Retinal pigment epithelial cell (primary cell): ENCODE measurements around the gene ADORA2A.

Experiments used
- DNase-seq: peaks from one replicate; pipeline ENCODE4 v3.0.0-alpha.2; 2010; ENCODE audit warnings: low read depth
- H3K4me3 ChIP-seq: 2 replicates; pipeline ENCODE4 v1.5.1; 2011; ENCODE audit warnings: mild to moderate bottlenecking, low read length, control low read depth, moderate library complexity
- CTCF ChIP-seq: conservative IDR thresholded peaks from 2 replicates; pipeline ENCODE4 v1.5.1; 2011; ENCODE audit warnings: low read depth, low read length, control low read depth, inconsistent platforms

ADORA2A gene

GRCh38 chr22:24413736-24414385 lies 13.5 kb upstream of the ADORA2A start:
- no peak for DNase-seq
- no peak for TF ChIP-seq CTCF
- no peak overlapping the region for H3K4me3 ChIP-seq

- no peak for DNase-seq
- H3K4me3 ChIP-seq, result no peak overlapping the region
- no peak for TF ChIP-seq CTCF
Measured at GRCh38 chr22:24414523-24414922, 12.9 kb upstream of the ADORA2A start.

GRCh38 chr22:24414984-24415945 lies 12.1 kb upstream of the ADORA2A start:
- no peak for DNase-seq
- no peak for TF ChIP-seq CTCF
- H3K4me3 ChIP-seq, result no peak overlapping the region

GRCh38 chr22:24416095-24416494 lies 11.3 kb upstream of the ADORA2A start:
- H3K4me3 ChIP-seq, result no peak overlapping the region
- DNase-seq, result no peak
- no peak for TF ChIP-seq CTCF

- no peak for DNase-seq
Measured at GRCh38 chr22:24416611-24417010, 10.8 kb upstream of the ADORA2A start.

GRCh38 chr22:24417200-24417599 lies 10.2 kb upstream of the ADORA2A start:
- no peak for TF ChIP-seq CTCF
- no peak overlapping the region for H3K4me3 ChIP-seq
- DNase-seq, result no peak

More at GRCh38 chr22:24416611-24417010, 10.8 kb upstream of the ADORA2A start:
- no peak for TF ChIP-seq CTCF
- no peak overlapping the region for H3K4me3 ChIP-seq
